Measurements from ENCODE around the gene NUP43.
"Not testable (repeated sequence)": the region's sequence is repeated elsewhere in the genome, so short reads cannot be mapped to it uniquely, and the experiment has no call there.

The NUP43 gene

DNA sequence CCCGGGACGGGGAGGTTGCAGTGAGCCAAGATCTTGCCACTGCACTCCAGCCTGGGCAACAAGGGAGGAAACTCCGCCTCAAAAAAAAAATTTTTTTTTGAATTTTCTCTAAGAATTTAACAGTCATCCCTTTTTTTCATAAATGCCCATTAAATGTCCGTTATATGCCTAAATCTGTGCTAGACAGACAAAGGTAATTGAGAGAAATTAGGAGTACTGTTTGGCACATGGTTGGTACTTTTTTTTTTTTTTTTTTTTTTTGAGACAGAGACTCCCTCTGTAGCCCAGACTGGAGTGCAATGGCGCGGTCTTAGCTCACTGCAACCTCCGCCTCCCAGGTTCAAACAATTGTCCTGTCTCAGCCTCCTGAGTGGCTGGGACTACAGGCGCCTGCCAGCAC lies 4.9 kb upstream of the NUP43 start:
- DNase-seq = no peak
- in situ Hi-C loops (cut with HindIII; ENCODE audit: low pct_ligation_motif_present, low pct_unique_long_range_greater_than_20kb, low sequenced_read_pairs) = no loop called here

DNA sequence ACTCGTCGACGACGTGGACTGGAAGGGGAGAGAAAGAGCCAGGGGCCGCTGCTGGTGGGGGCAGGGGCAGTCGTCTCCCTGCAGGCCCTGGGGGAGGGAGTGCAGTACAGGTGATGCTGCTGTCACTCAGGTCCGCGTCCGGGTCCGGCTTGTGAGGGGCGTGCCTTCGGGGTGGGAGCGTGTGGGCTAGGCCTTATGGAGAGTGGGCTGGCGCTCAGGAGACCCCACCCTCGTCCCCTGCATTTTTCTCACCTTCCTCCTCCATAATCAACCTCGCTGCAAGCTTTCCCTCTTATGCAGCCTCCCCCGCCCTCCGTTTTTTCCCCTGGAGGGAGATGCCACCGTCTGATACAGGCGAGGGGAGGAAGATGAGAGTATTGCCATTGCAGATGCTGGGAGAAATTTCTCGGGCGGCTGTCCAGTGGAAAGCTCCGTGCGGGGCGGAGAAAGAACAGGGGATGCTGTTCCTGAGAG lies 3.8 kb upstream of the NUP43 start:
- in situ Hi-C loops (cut with HindIII; ENCODE audit: low pct_ligation_motif_present, low pct_unique_long_range_greater_than_20kb, low sequenced_read_pairs) = no loop called here
- DNase-seq = peak; percentile 48

DNA sequence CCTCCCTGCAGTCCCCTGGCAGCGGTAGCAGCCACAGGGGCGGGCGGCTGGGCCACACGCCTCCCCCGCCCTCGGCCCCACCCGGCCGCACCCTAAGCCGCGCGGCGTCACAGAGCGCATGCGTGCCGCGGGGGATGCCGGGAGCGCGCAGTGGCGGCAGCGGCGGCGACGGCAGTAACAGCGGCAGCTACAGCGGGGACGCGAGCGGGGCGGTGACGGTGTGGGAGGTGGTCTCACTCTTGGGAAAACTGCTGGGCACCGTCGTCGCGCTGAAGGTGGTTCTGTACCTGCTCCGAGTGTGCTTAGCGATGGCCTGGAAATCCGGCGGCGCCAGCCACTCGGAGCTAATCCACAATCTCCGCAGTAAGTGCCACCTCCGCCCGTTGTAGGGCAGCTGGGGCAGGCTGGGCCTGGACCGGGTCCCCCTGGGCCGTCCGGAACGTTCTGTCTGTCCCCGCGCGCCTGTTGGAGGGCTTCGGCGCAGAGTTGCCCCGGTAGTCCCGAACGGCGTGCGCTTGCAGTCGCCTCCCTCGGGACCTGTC lies 3.3 kb upstream of the NUP43 start, which contains the start of gene PCMT1:
TSS of gene PCMT1 (plus strand) at position 148 of the 542 bp plus-strand sequence. CDS start at position 309, 161 bp downstream.
- in situ Hi-C loops (cut with HindIII; ENCODE audit: low pct_ligation_motif_present, low pct_unique_long_range_greater_than_20kb, low sequenced_read_pairs) = no loop called here
- peak; percentile 90 for DNase-seq

DNA sequence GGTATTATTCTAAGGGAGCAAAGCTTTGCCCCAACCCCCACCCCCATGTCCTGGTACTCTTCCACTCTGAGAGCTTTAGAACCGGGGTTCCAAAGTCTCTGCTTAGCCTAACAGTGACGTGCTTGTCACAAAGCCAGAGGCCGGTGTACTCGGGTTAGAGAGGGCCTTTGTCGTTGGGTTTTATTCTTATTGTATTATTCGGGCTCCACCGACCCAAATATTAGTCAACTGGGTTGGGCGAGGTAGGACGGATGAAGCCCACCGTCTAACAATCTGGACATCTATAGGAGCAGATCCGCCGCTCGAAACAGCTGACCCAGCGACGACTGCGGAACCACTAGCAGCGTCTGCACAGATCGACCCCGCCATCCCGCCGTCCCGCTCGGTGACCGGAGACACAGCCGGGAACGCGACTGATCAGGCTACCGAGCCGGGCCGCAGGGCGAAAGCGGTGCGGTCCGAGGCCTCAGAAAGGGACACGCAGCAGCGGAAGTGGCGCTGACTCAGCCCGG lies 2.8 kb upstream of the NUP43 start:
- in situ Hi-C loops (cut with HindIII; ENCODE audit: low pct_ligation_motif_present, low pct_unique_long_range_greater_than_20kb, low sequenced_read_pairs); DNase-seq: not testable (repeated sequence)

DNA sequence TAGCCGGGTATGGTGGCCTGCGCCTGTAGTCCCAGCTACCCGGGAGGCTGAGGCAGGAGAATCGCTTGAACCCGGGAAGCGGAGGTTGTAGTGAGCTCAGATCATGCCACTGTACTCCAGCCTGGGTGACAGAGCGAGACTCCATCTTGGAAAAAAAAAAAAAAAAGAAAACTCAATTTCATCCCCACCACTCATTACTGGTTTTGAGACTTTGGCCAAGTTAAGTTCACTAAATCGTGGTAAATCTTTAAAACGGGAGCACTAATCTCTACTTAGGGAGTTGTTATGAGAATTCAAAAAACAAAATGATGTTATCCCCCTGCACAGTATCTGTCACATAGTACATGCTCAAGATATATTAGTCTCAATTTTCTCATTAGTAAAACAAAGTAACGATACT lies 1.1 kb downstream of the NUP43 start:
- in situ Hi-C loops (cut with HindIII; ENCODE audit: low pct_ligation_motif_present, low pct_unique_long_range_greater_than_20kb, low sequenced_read_pairs); DNase-seq: not testable (repeated sequence)

DNA sequence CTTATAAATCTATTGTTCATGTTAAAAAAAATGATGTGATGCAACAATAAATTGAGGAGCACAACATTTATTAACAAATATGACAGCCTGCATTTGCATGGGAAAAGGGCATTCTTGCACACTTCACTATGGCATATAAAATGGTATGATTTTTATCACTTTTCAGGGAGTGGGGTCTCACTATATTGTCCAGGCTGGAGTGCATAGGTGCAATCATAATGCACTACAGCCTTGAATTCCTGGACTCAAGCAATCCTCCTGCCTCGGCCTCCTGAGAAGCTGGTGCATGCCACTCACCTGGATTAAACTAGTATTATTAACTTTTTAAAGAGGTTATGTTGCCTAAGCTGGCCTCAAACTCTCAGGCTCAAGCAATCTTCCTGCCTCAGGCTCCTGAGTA lies 11.4 kb downstream of the NUP43 start:
- in situ Hi-C loops (cut with HindIII; ENCODE audit: low pct_ligation_motif_present, low pct_unique_long_range_greater_than_20kb, low sequenced_read_pairs) = no loop called here

DNA sequence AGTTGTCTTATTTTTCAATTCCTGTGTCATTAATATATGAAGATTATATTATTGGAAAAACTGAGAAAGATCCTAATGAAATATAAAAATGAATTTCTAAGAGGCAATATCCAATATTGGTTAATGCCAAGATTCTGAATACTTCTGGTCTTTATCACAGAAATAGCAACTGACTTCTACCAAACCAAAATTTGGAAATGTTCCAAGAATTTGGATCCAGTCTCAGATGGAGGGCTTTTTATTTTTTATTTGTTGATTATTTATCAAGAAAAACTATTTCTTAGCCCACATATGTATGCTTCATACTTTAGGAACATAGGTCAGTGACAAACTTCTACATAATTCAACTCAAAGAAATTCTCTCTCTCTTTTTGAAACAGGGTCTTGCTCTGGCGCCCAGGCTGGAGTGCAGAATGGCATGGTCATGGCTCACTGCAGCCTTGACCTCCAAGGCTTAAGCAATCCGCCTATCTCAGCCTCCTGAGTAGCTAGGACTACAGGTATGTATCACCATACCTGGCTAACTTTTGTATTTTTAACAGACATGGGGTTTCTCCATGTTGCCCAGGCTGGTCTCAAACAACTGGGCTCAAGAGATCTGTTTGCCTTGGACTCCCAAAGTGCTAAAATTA lies 13.1 kb downstream of the NUP43 start:
- in situ Hi-C loops (cut with HindIII; ENCODE audit: low pct_ligation_motif_present, low pct_unique_long_range_greater_than_20kb, low sequenced_read_pairs) = no loop called here
- DNase-seq = no peak

More for the DNA sequence above, 11.4 kb downstream of the NUP43 start:
- DNase-seq = no peak

DNA sequence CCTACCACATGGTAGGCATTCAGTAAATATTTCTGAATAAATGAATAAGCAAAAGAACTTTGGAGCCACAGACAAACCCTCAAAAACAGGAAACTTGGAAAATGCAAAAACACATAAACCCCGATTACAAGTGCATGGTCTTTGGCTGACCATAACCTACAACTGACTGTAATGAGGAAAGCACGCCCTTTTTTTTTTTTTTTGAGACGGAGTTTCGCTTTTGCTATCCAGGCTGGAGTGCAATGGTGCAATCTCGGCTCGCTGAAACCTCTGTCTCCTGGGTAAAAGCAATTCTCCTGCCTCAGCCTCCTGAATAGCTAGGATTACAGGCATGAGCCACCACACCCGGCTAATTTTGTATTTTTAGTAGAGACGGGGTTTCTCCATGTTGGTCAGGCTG lies 16.5 kb downstream of the NUP43 start:
- no peak for DNase-seq
- in situ Hi-C loops (cut with HindIII; ENCODE audit: low pct_ligation_motif_present, low pct_unique_long_range_greater_than_20kb, low sequenced_read_pairs) = no loop called here

DNA sequence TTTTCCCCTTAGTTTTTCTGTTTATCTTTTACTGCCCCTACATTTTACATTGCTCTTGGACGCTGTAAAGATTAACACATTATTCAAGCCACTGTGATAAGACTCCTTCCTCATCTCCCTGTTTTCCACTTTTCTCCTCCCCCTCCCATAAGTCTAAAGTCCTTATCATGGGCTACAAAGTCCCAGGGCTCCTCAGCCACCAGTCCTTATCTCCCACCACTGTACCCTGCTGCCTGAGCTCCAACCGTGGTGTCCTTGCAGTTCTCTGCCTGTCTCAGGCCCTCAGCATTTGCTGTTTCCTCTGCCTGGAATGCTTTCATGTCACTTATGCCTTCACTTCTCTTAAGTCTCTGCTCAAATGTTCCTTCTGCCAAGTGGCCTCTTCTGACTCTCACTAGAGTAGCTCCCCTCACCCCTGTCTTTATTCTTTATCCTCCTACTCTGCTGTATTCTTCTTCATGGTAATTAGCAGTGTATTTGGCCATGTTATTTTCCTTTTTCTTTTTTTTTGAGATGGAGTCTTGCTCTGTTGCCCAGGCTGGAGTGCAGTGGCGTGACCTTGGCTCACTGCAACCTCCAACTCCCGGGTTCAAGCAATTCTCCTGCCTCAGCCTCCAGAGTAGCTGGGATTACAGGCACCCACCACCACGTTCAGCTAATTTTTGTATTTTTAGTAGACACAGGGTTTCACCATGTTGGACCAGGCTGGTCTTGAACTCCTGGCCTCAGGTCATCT lies 17.7 kb downstream of the NUP43 start:
- in situ Hi-C loops (cut with HindIII; ENCODE audit: low pct_ligation_motif_present, low pct_unique_long_range_greater_than_20kb, low sequenced_read_pairs) = no loop called here
- DNase-seq = no peak

DNA sequence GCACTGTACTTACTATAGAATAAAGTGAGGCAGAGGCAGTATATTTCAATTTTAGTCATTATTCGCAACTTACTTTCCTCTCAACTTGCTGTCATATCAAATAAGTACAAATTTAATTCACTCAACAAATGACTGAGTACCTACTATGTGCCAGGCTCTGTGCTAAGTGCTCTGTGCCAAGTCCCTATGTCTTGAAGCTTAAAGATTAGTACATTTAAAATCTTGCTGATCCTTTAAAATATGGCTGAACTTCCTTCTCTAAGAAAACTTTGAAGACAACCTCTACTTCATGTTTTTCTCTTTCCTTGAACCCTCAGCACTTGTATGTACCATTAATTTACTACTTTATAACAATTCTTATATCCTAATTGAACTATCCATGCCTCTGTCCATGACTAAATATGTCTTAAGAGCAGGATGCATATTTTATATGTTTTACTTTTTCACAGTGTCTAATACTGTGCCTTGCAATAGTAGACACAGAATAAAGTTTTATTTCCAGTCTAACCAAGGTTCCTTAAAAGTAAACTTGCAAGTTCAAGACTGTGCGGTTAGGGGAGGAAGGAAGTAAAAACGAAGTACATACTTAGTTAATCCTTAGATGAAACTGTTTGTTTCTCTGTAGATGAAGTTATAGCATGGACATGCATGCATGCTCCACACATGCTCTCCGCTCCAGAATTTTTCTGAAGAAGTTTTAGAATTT lies 18.4 kb downstream of the NUP43 start:
- in situ Hi-C loops (cut with HindIII; ENCODE audit: low pct_ligation_motif_present, low pct_unique_long_range_greater_than_20kb, low sequenced_read_pairs) = no loop called here
- no peak for DNase-seq

DNA sequence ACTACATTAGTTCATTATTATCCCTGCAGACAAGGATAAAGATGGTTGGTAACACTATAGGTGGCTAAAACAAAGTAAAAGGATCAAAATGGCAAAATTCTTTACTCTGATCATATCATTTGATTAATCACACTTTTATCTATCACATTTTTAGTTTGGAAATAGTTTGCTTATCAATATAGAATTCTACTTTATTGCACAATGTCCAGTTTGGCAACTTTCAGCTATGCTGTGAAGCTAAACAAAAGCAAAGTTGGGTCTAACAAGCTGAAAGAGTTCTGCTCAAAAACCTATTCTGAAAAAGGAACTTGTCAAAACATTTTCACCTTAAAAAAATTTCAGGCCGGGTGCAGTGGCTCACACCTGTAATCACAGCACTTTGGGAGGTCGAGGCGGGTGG lies 20.5 kb downstream of the NUP43 start:
- no peak for DNase-seq
- in situ Hi-C loops (cut with HindIII; ENCODE audit: low pct_ligation_motif_present, low pct_unique_long_range_greater_than_20kb, low sequenced_read_pairs) = no loop called here

DNA sequence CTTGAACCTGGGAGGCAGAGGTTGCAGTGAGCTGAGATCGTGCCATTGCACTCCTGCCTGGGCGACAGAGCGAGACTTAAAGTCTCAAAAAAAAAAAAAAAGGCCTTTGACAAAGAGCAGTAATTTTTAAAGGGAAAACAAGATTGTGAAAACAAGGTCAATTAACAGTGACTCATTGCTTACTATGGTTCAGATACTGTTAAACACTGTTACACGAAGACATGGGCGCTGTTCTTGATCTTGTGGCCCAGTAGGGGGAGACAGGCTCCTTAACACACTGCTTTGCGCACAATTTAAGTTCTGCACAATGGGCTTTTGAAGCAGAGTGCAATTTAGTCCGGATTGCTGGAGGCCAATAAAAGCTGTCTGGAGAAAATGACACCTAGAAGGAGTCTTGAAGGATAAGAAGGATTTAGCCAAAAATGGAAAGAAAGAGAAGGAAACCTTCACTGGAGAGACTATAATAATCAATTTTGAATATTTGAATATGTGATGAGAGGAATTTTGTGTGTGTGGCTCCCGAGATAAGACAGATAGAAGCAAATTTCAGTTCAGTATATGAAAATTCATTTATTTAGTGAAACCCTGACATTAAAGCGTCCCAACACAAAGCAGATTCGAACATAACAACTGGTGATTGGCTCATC lies 22.4 kb downstream of the NUP43 start:
- in situ Hi-C loops (cut with HindIII; ENCODE audit: low pct_ligation_motif_present, low pct_unique_long_range_greater_than_20kb, low sequenced_read_pairs) = no loop called here
- peak; percentile 61 for DNase-seq

DNA sequence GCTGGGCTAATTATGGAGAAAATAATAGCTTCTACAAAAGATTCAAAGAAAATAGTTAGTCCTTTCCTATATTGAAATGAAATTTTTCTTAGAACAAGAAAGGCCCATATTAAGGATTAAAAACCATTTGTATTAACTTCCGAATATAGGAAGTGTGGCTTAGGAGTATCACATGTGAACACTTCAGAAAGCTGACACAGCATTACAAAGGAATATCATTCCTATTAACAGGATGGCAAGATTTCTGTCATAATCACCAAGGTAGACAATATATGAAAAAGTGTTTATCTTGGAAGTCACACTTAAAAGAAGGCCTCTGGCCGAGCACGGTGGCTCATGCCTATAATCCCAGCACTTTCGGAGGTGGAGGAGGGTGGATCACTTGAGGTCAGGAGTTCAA lies 23.1 kb downstream of the NUP43 start:
- in situ Hi-C loops (cut with HindIII; ENCODE audit: low pct_ligation_motif_present, low pct_unique_long_range_greater_than_20kb, low sequenced_read_pairs) = no loop called here
- DNase-seq = no peak

DNA sequence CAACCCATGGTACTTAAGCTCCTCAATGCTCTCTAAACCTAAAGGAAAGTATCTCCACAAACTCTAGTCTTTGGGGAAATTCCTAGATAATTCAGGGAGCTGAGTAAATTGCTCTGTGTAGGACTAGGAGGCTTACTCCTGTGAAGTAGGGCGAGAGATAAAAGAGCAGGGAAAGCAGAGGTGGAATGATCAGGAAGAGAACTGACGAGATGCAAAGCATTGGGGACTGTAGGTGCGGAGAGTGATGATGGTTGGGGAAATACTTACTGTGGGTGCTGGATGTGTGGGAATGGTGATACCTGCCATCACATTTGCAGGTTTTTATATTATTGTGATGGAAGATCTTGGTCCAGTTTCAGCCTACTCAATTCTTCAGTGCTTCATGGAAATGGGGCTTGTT lies 26.8 kb downstream of the NUP43 start:
- in situ Hi-C loops (cut with HindIII; ENCODE audit: low pct_ligation_motif_present, low pct_unique_long_range_greater_than_20kb, low sequenced_read_pairs) = no loop called here

DNA sequence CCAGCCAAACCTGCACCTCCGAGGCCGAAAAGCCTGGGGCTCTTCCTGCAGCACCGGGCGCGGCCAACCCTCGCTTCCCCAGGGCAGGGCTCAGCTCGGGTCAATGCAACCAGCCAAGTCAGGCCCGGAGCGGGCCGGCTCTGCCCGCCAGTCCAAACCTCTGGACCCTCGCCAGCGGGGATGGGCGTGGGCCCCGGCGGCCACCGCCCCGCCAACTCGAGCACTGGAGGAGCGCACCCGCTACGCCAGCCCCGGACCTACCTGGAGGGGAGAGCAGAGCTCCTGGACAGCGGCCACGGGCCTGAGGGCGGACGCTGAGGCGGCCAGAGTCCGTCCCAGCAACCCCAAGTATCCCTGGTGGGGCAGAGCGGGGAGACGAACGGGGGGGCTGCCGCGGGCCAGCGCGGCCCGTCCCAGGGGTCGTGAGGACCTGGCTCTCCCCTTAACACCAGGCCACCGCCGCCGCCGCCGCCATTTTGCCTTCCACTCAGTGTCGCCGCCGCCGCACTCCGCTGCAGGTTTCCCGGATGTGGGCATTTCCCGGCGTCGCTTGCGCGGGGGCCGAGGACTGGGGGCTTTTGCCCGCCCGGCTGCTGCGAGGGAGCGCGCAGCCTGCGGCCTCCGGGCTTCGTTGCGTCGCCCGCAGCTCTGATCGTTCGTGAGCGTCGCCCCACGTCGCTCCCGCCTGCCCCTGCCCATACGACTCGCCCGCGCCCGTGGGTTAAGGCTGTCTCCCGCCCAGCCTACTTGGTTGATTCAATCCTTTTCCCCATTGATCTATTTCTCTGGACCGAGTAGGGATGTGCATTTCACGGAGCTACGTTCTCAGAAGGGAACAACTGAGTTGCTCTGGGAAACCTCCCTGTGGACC lies 28.5 kb downstream of the NUP43 start, which contains the start of gene LATS1:
TSS of gene LATS1 (minus strand) at position 514 of the 871 bp plus-strand sequence. CDS start 15,975 bp downstream, outside the sequence.
- DNase-seq = peak; percentile 77
- in situ Hi-C loops (cut with HindIII; ENCODE audit: low pct_ligation_motif_present, low pct_unique_long_range_greater_than_20kb, low sequenced_read_pairs) = no loop called here

More for the DNA sequence above, 26.8 kb downstream of the NUP43 start:
- DNase-seq = no peak

DNA sequence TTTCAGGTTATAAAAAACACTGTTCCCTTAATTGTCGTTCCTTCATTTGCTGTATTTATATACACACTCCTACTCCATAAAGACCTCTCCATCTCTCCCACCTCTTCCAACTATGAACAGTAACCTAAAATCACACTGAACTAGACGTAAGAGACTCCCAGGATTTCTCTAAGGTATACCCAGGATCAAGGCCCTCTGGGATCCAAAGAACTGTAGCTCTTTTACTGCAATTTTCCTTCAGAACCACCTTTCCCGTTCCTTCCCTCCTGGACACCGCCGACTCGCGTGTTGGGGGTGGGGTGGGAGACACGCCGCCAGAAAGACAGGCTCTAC lies 29.1 kb downstream of the NUP43 start:
- in situ Hi-C loops (cut with HindIII; ENCODE audit: low pct_ligation_motif_present, low pct_unique_long_range_greater_than_20kb, low sequenced_read_pairs) = no loop called here
- DNase-seq = no peak

DNA sequence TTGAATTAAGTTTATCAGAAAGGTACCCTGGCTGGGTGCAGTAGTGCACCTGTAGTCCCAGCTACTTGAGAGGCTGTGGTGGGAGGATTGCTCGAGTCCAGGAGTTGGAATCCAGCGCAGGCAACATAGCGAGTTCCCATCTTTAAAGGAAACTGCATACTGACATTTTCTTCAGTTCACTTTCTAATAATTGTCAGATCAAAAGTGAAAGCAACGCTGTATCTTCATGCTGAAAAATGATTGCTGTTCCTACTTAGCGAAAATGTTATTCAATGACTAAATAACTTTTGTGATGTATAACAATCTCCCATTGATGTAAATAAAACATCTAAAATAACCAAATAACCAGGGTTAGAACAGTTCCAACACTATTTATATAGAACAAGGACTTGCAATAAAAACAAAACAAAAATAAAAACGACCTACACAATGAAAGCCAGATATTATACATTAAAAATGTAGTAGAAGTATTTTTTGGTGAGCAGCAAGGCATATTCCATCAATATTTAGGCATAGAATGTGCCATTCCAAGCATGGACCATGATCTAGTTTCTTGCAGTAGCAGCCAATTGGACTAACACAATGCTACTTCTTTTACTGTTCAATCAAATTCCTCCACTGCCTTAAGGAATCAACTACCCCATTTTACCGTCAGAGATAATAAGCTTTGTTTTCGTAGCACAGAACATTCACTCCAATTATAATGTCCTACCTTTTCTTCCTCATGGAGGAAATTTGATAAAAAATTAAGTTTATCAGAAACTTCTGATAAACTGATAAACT lies 30.0 kb downstream of the NUP43 start:
- in situ Hi-C loops (cut with HindIII; ENCODE audit: low pct_ligation_motif_present, low pct_unique_long_range_greater_than_20kb, low sequenced_read_pairs) = no loop called here
- peak; percentile 12 for DNase-seq

Data from ACHN (cell line).